Spleen (tissue), 11 donors: ENCODE results near the gene TMEM119. TPM values are rescaled to one million over a fixed set of nuclear protein-coding genes. Genes with fewer than 3 reads are reported as not detected.

Source experiments
- DNase-seq: peaks from one replicate; pipeline ENCODE4 v3.0.0-alpha.2; 2020
- H3K27ac ChIP-seq, 8 donors: fragments of 200-600 bp; sonication (generic) in 7 of 8; 1 replicate in 4 of 8; 2 replicates in 4 of 8; pipeline versions ENCODE4 v1.5.0 to v1.8.0; 2016 to 2021; ENCODE audit warnings: inconsistent platforms in 4 of 8, mild to moderate bottlenecking in 4 of 8, moderate library complexity in 1 of 8
- H3K27me3 ChIP-seq, 7 donors: fragments of 200-600 bp; sonication (generic) in 6 of 7; replicated peaks in 1 of 7; 1 replicate in 4 of 7; 2 replicates in 3 of 7; pipeline versions ENCODE4 v1.5.0 to v1.8.0; 2016 to 2021; ENCODE audit warnings: inconsistent platforms in 3 of 7, mild to moderate bottlenecking in 1 of 7
- H3K36me3 ChIP-seq, 6 donors: fragments of 200-600 bp; sonication (generic) in 5 of 6; 1 replicate in 4 of 6; 2 replicates in 2 of 6; pipeline versions ENCODE4 v1.5.0 to v1.8.0; 2016 to 2021; ENCODE audit warnings: inconsistent platforms in 2 of 6
- H3K4me1 ChIP-seq, 6 donors: fragments of 200-600 bp; sonication (generic) in 5 of 6; 1 replicate in 3 of 6; 2 replicates in 3 of 6; pipeline versions ENCODE4 v1.5.0 to v1.8.0; 2016 to 2021; ENCODE audit warnings: inconsistent platforms in 3 of 6
- H3K4me3 ChIP-seq, 8 donors: fragments of 200-600 bp; sonication (generic) in 7 of 8; 1 replicate in 4 of 8; 2 replicates in 4 of 8; pipeline versions ENCODE4 v1.5.0 to v1.8.0; 2016 to 2021; ENCODE audit warnings: inconsistent platforms in 4 of 8, mild to moderate bottlenecking in 4 of 8, moderate library complexity in 2 of 8
- H3K9me3 ChIP-seq, 8 donors: fragments of 200-600 bp; sonication (generic) in 7 of 8; 1 replicate in 4 of 8; 2 replicates in 4 of 8; pipeline versions ENCODE4 v1.5.0 to v1.8.0; 2016 to 2021; ENCODE audit warnings: inconsistent platforms in 4 of 8
- POLR2A ChIP-seq, 3 donors: fragments of 450-650 bp; IDR thresholded peaks; one replicate each; pipeline ENCODE4 v1.5.1; 2017; ENCODE audit warnings: antibody characterized with exemption in 3 of 3, mild to moderate bottlenecking in 1 of 3
- POLR2AphosphoS5 ChIP-seq, 3 donors: sonication (generic); formaldehyde crosslinking; IDR thresholded peaks; one replicate each; pipeline ENCODE4 v1.5.1; 2017; ENCODE audit warnings: antibody characterized with exemption in 3 of 3
- WGBS, 5 donors: extraction: QIAGEN DNeasy Blood & Tissue Kit in 3 of 5; methylation state at CpG; one replicate each; pipeline versions ENCODE4 v1.1.5 to v1.1.7; 2013 to 2018; 5-methylcytosine and 5-hydroxymethylcytosine counted together
- intact Hi-C: fragments of 100-400 bp; cut with DNase I; formaldehyde crosslinking; loops from one replicate; pipeline ENCODE4 v1.15.0; 2023; ENCODE audit warnings: low total_unique reads
- polyA plus RNA-seq, 3 donors: library from polyadenylated mRNA; stranded (reverse); fragments of 200-250 nt; gene quantifications; one replicate each; pipeline ENCODE4 v1.2.1, GENCODE V29; 2013
- total RNA-seq, 7 donors: library from RNA; depleted of rRNA in 3 of 7; stranded (reverse); fragments of >200 nt in 3 of 7; fragmentation: NEBNext Ultra II Directional in 4 of 7; extraction: Animal tissue kit (Norgen Biotek cat#: 25700) in 4 of 7; gene quantifications; one replicate each; pipeline versions ENCODE4 v1.1.0 to v1.2.1, GENCODE V29; 2016 to 2021
- TF ChIP-seq, protein P1 (sequence below), 11 experiments: fragments of 200-600 bp in 7 of 11; fragments of 450-650 bp in 4 of 11; sonication (generic) in 4 of 11; IDR thresholded peaks in 8 of 11; conservative IDR thresholded peaks in 3 of 11; 1 replicate in 7 of 11; 2 replicates in 4 of 11; pipeline versions ENCODE4 v1.4.0 to v1.8.0; 2016 to 2021; ENCODE audit warnings: antibody characterized with exemption in 11 of 11, inconsistent platforms in 4 of 11, mild to moderate bottlenecking in 1 of 11
- donor health status: healthy with polysubstance abuse.
- donor health status: DM: no; HTN: no; CAD: no; lungs with moderate emphysema.
- donor health status: DM: no; HTN: no; CAD: no.
- donor health status: Bipolar disorder and iron deficiency.
- donor health status: healthy.
- donor health status: DM: no; HTN: no; CAD: no.
- donor health status: DM: yes; HTN: yes; CAD: no.

The TMEM119 gene
- total and polyA plus RNA-seq, 10 donors = 8.8 to 50.0 (median 16.2) TPM

DNA sequence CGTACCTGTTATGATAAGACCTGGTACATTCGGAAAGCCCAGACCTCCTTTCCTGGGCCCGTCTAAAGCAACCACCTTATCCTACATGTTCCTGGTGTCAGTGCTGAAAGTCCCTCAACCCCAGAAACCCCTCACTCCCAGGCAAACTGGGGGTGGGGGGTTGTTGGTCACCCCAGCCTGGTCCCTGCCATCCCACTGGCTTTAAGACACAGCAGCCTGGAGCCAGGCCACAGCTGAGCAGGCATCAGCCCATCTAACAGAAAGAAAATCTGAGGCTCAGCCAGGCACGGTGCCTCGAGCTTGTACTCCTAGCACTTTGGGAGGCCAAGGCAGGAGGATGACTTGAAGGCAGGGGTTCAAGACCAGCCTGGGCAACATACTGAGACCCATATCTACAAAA, 31.3 kb upstream of the TMEM119 start:
- H3K27me3 ChIP-seq = no peaks in the 10 kb centered on the region
- no peak for TF ChIP-seq POLR2AphosphoS5 (IDR thresholded peaks at IDR 0.05)
- no peak for TF ChIP-seq POLR2A (IDR thresholded peaks at IDR 0.05)
- TF ChIP-seq, protein P1, sequence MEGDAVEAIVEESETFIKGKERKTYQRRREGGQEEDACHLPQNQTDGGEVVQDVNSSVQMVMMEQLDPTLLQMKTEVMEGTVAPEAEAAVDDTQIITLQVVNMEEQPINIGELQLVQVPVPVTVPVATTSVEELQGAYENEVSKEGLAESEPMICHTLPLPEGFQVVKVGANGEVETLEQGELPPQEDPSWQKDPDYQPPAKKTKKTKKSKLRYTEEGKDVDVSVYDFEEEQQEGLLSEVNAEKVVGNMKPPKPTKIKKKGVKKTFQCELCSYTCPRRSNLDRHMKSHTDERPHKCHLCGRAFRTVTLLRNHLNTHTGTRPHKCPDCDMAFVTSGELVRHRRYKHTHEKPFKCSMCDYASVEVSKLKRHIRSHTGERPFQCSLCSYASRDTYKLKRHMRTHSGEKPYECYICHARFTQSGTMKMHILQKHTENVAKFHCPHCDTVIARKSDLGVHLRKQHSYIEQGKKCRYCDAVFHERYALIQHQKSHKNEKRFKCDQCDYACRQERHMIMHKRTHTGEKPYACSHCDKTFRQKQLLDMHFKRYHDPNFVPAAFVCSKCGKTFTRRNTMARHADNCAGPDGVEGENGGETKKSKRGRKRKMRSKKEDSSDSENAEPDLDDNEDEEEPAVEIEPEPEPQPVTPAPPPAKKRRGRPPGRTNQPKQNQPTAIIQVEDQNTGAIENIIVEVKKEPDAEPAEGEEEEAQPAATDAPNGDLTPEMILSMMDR (IDR thresholded peaks at IDR 0.05 in 8 of 11, conservative IDR thresholded peaks at IDR 0.05 in 3 of 11) = no peak
- DNase-seq = peak; percentile 82
- no peaks in the 10 kb centered on the region for H3K9me3 ChIP-seq
- WGBS, 5 donors = 62 to 72% (median 68%) methylated on average over 5 of the region's 5 CpGs
- H3K4me1 ChIP-seq = peaks cover 43 to 99% (median 79%) of the 10 kb centered on the region in 6 donors
- intact Hi-C loops = no loop called here
- peak overlapping the region in 7 of 8 donors; percentile 6 to 76 (median 51) for H3K4me3 ChIP-seq
- peaks cover 0 to 35% (median 4%) of the 10 kb centered on the region in 6 donors for H3K36me3 ChIP-seq
- peak overlapping the region; percentile 70 to 97 (median 90) for H3K27ac ChIP-seq

DNA sequence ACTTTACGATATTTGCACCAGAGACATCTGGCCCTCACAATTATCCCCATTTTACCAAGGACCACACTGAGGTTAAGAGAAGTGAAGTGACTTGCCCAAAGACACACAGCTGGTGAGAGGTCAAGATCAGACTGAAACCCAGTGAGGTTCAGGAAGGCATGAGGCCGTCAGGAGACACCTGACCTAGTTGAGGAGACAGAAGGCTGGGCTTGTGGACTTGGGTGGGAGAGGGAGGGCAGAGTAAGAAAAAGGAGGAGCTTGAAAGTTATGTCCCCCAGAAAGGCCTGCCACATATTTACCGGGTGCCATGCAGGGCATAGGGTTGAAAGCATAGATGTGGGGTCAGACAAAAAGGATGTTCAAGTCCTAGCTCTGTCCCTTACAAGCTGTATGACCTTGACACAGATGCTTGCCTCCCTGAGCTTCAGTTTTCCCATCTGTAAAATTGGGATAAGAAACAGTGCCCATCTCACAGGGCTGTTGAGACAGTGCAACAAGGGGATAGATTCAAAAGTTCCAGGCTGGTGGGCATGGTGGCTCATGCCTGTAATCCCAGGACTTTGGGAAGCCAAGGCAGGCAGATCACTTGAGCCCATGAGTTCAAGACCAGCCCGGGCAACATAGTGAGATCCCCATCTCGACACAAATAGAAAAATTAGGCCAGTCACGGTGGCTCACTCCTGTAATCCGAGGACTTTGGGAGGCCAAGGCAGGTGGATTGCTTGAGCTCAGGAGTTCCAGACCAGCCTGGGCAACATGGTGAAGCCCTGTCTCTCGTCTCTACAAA, 29.4 kb upstream of the TMEM119 start:
- H3K4me1 ChIP-seq = peaks cover 36 to 99% (median 72%) of the 10 kb centered on the region in 6 donors
- WGBS, 5 donors = 87 to 93% (median 90%) methylated on average over 8 of the region's 8 CpGs
- intact Hi-C loops = no loop called here
- H3K27ac ChIP-seq = peak overlapping the region in 7 of 8 donors; percentile 58 to 97 (median 92)
- no peak for TF ChIP-seq POLR2AphosphoS5 (IDR thresholded peaks at IDR 0.05)
- TF ChIP-seq, protein P1 (IDR thresholded peaks at IDR 0.05 in 8 of 11, conservative IDR thresholded peaks at IDR 0.05 in 3 of 11) = no peak
- no peak for TF ChIP-seq POLR2A (IDR thresholded peaks at IDR 0.05)
- no peak for DNase-seq
- peaks cover 0 to 53% (median 16%) of the 10 kb centered on the region in 6 donors for H3K36me3 ChIP-seq
- no peaks in the 10 kb centered on the region for H3K27me3 ChIP-seq
- H3K9me3 ChIP-seq = no peaks in the 10 kb centered on the region
- peak overlapping the region in 2 of 8 donors; percentile 56 to 76 for H3K4me3 ChIP-seq

DNA sequence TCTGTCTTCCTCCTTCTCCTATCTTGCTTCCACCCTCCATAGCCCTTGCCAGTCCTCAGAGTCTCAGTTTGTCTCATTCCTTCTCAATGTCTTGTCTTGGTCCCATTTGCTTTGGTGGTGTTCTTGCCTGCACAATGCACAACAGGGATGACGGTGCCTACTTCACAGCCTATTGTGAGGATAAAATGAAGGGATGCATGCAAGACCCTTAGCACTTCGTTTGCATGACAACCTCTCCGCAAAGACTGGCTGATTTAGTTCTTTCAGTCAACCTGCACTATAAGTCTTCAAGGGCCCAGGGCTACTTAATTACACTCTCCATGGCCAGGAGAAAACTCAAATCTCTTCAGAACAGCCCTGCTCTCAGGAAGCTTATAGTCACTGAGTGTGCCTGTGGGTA, 27.3 kb upstream of the TMEM119 start:
- intact Hi-C loops = no loop called here
- Histone ChIP-seq H3K36me3 (peaks cover 0 to 74% (median 20%) of the 10 kb centered on the region in 6 donors), H3K27me3 (no peaks in the 10 kb centered on the region), H3K4me3 (no peak overlapping the region), H3K4me1 (peaks cover 21 to 99% (median 68%) of the 10 kb centered on the region in 6 donors), H3K27ac (peak overlapping the region in 1 of 8 donors; percentile 1), H3K9me3 (no peaks in the 10 kb centered on the region)
- TF ChIP-seq POLR2A (IDR thresholded peaks at IDR 0.05) (no peak), POLR2AphosphoS5 (IDR thresholded peaks at IDR 0.05) (no peak)
- TF ChIP-seq, protein P1 (IDR thresholded peaks at IDR 0.05 in 8 of 11, conservative IDR thresholded peaks at IDR 0.05 in 3 of 11) = no peak
- DNase-seq = no peak
- 90 to 97% (median 92%) methylated on average over 3 of the region's 3 CpGs for WGBS, 5 donors

DNA sequence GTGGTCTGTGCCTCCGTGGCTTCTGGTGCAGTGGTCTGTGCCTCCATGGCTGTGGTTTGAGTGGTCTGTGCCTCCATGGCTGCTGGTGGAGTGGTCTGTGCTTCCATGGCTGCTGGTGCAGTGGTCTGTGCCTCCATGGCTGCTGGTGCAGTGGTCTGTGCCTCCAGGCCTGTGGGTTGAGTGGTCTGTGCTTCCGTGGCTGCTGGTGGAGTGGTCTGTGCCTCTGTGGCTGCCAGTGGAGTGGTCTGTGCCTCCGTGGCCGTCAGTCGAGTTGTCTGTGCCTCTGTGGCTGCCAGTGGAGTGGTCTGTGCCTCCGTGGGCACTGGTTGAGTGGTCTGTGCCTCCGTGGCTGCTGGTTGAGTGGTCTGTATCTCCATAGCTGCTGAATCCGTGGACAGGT, 25.7 kb upstream of the TMEM119 start:
- H3K36me3 ChIP-seq = peaks cover 0 to 79% (median 20%) of the 10 kb centered on the region in 6 donors
- WGBS, 5 donors = 80 to 97% (median 96%) methylated on average over 1 to 8 of the region's 8 CpGs
- H3K9me3 ChIP-seq = no peaks in the 10 kb centered on the region
- no peaks in the 10 kb centered on the region for H3K27me3 ChIP-seq
- intact Hi-C loops = no loop called here
- TF ChIP-seq POLR2AphosphoS5 (IDR thresholded peaks at IDR 0.05) = no peak
- TF ChIP-seq POLR2A (IDR thresholded peaks at IDR 0.05) = no peak
- TF ChIP-seq, protein P1 (IDR thresholded peaks at IDR 0.05 in 8 of 11, conservative IDR thresholded peaks at IDR 0.05 in 3 of 11) = no peak
- no peak overlapping the region for H3K4me3 ChIP-seq
- DNase-seq = no peak
- H3K27ac ChIP-seq = peak overlapping the region in 3 of 8 donors; percentile 67 to 74 (median 72)
- H3K4me1 ChIP-seq = peaks cover 10 to 99% (median 58%) of the 10 kb centered on the region in 6 donors
